ENCODE measurements around the gene PTPN7.

- TF ChIP-seq CTCF (conservative IDR thresholded peaks at IDR 0.05; ENCODE audit: low read length) (no peak), EZH2phosphoT487 (IDR thresholded peaks at IDR 0.05; ENCODE audit: borderline replicate concordance) (no peak)
These were observed 21.9 kb upstream of the PTPN7 start for GRCh38 chr1:202182040-202182877.
